ENCODE measurements around the gene PKN3. TPM values are rescaled to one million over a fixed set of nuclear protein-coding genes. Genes with fewer than 3 reads are reported as not detected.

Gene PKN3
- total RNA-seq, 2 experiments from 2014 or later, result 0.95 to 1.9 TPM

DNA sequence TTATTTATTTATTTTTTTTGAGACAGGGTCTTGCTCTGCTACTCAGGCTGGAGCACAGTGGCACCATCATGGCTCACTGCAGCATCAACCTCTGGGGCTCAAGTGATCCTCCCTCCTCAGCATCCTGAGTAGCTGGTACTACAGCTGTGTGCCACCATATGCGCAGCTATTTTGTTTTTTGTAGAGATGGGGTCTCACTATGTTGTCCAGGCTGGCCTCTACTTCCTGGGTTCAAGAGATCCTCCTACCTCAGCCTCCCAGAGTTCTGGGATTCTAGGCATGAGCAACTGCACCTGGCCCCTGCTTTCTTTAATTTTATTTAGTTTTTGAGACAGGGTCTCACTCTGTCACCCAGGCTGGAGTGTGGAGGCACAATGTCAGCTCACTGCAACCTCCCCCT, 41.1 kb downstream of the PKN3 start:
- Mint-ChIP-seq H3K27me3 (no peaks in the 10 kb centered on the region), H3K36me3 (ENCODE audit: low read depth) (peaks cover 42% of the 10 kb centered on the region), H3K4me1 (ENCODE audit: low read depth) (no peaks in the 10 kb centered on the region), H3K4me3 (no peak overlapping the region), H3K9me3 (no peaks in the 10 kb centered on the region), H3K27ac (no peak overlapping the region)
- Histone ChIP-seq H3K4me3 (ENCODE audit: low read length) (no peak overlapping the region), H3K27ac (ENCODE audit: low read depth in 1 of 2, low read length in 2 of 2) (no peak overlapping the region), H3K4me1 (ENCODE audit: insufficient read depth, low read length) (no peaks in the 10 kb centered on the region), H3K9me3 (ENCODE audit: control insufficient read depth in 1 of 2, insufficient read depth in 1 of 2, low read length in 2 of 2) (no peaks in the 10 kb centered on the region), H3K36me3 (ENCODE audit: insufficient read depth, low read length) (peaks cover 25% of the 10 kb centered on the region), H3K27me3 (ENCODE audit: control insufficient read depth in 1 of 2, insufficient read depth in 2 of 2, low read length in 2 of 2) (no peaks in the 10 kb centered on the region)
- ChIA-PET CTCF (no interaction called here), POLR2A (no interaction called here)
- TF ChIP-seq CTCF (IDR thresholded peaks at IDR 0.05), result no peak
- DNase-seq (no peak), ATAC-seq (ENCODE audit: poor library complexity) (no peak)
- intact Hi-C loops (cut with DNase I, micrococcal nuclease), result no loop called here

- Mint-ChIP-seq H3K4me1 (ENCODE audit: low read depth) (no peaks in the 10 kb centered on the region), H3K4me3 (no peak overlapping the region), H3K9me3 (no peaks in the 10 kb centered on the region), H3K27me3 (no peaks in the 10 kb centered on the region), H3K36me3 (ENCODE audit: low read depth) (peaks cover 32% of the 10 kb centered on the region), H3K27ac (no peak overlapping the region)
- no peak for TF ChIP-seq CTCF (IDR thresholded peaks at IDR 0.05)
- Histone ChIP-seq H3K4me1 (ENCODE audit: insufficient read depth, low read length) (no peaks in the 10 kb centered on the region), H3K9me3 (ENCODE audit: control insufficient read depth in 1 of 2, insufficient read depth in 1 of 2, low read length in 2 of 2) (no peaks in the 10 kb centered on the region), H3K27me3 (ENCODE audit: control insufficient read depth in 1 of 2, insufficient read depth in 2 of 2, low read length in 2 of 2) (no peaks in the 10 kb centered on the region), H3K4me3 (ENCODE audit: low read length) (no peak overlapping the region), H3K36me3 (ENCODE audit: insufficient read depth, low read length) (peaks cover 20% of the 10 kb centered on the region), H3K27ac (ENCODE audit: low read depth in 1 of 2, low read length in 2 of 2) (no peak overlapping the region)
- ChIA-PET POLR2A (no interaction called here), CTCF (no interaction called here)
- DNase-seq (no peak), ATAC-seq (ENCODE audit: poor library complexity) (no peak)
- intact Hi-C loops (cut with DNase I, micrococcal nuclease), result no loop called here
These were observed 44.9 kb downstream of the PKN3 start for GRCh38 chr9:128747241-128747640.

- ATAC-seq (ENCODE audit: poor library complexity), result no peak
- no peak overlapping the region for H3K27ac Mint-ChIP-seq
- no peak for DNase-seq
- H3K4me3 Mint-ChIP-seq, result no peak overlapping the region
- ChIA-PET CTCF (no interaction called here), POLR2A (no interaction called here)
- Histone ChIP-seq H3K27me3 (ENCODE audit: control insufficient read depth in 1 of 2, insufficient read depth in 2 of 2, low read length in 2 of 2) (no peaks in the 10 kb centered on the region), H3K36me3 (ENCODE audit: insufficient read depth, low read length) (peaks cover 41% of the 10 kb centered on the region), H3K4me3 (ENCODE audit: low read length) (no peak overlapping the region), H3K4me1 (ENCODE audit: insufficient read depth, low read length) (no peaks in the 10 kb centered on the region), H3K9me3 (ENCODE audit: control insufficient read depth in 1 of 2, insufficient read depth in 1 of 2, low read length in 2 of 2) (peaks cover 0 to 4% of the 10 kb centered on the region in 2 experiments), H3K27ac (ENCODE audit: low read depth in 1 of 2, low read length in 2 of 2) (no peak overlapping the region)
- H3K9me3 Mint-ChIP-seq, result no peaks in the 10 kb centered on the region
- peaks cover 50% of the 10 kb centered on the region for H3K36me3 Mint-ChIP-seq (ENCODE audit: low read depth)
- no peaks in the 10 kb centered on the region for H3K27me3 Mint-ChIP-seq
- no peaks in the 10 kb centered on the region for H3K4me1 Mint-ChIP-seq (ENCODE audit: low read depth)
- TF ChIP-seq CTCF (IDR thresholded peaks at IDR 0.05), result no peak
- intact Hi-C loops (cut with DNase I, micrococcal nuclease), result no loop called here
These were observed 48.8 kb downstream of the PKN3 start for GRCh38 chr9:128750926-128751595.

All from CD4-positive, alpha-beta T cell (primary cell).